ENCODE measurements around the gene PPP1R16B.

- TF ChIP-seq CTCF (conservative IDR thresholded peaks at IDR 0.05) (no peak), ZFX (IDR thresholded peaks at IDR 0.05) (no peak)
Observed at GRCh38 chr20:38862226-38862625, 56.7 kb downstream of the PPP1R16B start.

All from C4-2B (cell line).